ENCODE results near the gene MYCN.

GRCh38 chr2:15939556-15939853 lies 845 bp upstream of the MYCN start:
- TF ChIP-seq CEBPB (IDR thresholded peaks at IDR 0.05; ENCODE audit: low read depth, low read length) (no peak), MXI1 (IDR thresholded peaks at IDR 0.05; ENCODE audit: borderline replicate concordance, low read depth, low read length) (no peak), RCOR1 (IDR thresholded peaks at IDR 0.05; ENCODE audit: insufficient replicate concordance, low read length) (no peak), CTCF (conservative IDR thresholded peaks at IDR 0.05; ENCODE audit: low read depth, low read length) (no peak), POLR2A (IDR thresholded peaks at IDR 0.05; ENCODE audit: low read depth, low read length) (no peak), USF2 (IDR thresholded peaks at IDR 0.05; ENCODE audit: low read depth, low read length) (no peak), NFE2L2 (IDR thresholded peaks at IDR 0.05; ENCODE audit: low read depth, low read length) (no peak)
